ENCODE data around the gene SLC34A1.

DNA sequence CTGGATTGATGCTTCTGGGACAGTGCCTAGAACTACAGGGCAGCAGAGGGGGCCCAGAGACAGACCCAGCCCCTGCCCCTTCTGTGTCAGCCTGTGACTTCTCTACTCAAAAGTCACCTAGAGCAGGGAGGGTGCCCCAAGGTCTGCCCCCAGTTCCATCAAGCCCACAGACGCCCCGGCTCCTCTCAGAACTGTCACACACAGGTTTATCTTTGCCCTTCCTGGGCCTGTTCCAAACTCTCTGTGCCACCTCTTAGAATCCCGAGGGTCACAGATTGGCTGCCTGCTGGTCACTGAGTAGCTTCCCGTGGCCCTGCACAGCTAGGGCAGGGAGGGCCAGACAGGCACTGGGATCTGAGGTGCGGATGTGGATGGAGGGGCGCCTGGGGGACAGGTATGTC is 24.8 kb upstream of the SLC34A1 start:
- TF ChIP-seq, protein P1, sequence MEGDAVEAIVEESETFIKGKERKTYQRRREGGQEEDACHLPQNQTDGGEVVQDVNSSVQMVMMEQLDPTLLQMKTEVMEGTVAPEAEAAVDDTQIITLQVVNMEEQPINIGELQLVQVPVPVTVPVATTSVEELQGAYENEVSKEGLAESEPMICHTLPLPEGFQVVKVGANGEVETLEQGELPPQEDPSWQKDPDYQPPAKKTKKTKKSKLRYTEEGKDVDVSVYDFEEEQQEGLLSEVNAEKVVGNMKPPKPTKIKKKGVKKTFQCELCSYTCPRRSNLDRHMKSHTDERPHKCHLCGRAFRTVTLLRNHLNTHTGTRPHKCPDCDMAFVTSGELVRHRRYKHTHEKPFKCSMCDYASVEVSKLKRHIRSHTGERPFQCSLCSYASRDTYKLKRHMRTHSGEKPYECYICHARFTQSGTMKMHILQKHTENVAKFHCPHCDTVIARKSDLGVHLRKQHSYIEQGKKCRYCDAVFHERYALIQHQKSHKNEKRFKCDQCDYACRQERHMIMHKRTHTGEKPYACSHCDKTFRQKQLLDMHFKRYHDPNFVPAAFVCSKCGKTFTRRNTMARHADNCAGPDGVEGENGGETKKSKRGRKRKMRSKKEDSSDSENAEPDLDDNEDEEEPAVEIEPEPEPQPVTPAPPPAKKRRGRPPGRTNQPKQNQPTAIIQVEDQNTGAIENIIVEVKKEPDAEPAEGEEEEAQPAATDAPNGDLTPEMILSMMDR (conservative IDR thresholded peaks at IDR 0.05; ENCODE audit: low read length): no peak
- no peak for TF ChIP-seq EZH2phosphoT487 (IDR thresholded peaks at IDR 0.05; ENCODE audit: borderline replicate concordance, low read depth, low read length)

All from OCI-LY7 (cell line).